Measurements from ENCODE around the gene SYN1.
A peak's percentile ranks its signal among the peaks of the same experiment; 100 is the strongest.

Gene SYN1

GRCh38 chrX:47571215-47571614 is 48.4 kb downstream of the SYN1 start:
- no peak for DNase-seq

- DNase-seq, result no peak
Measured at GRCh38 chrX:47570794-47571193, 48.9 kb downstream of the SYN1 start.

GRCh38 chrX:47568656-47569295 is 50.9 kb downstream of the SYN1 start:
- peak; percentile 41 for DNase-seq

GRCh38 chrX:47566841-47567240 is 52.8 kb downstream of the SYN1 start:
- no peak for DNase-seq

- DNase-seq, result peak; percentile 29
Measured at GRCh38 chrX:47564438-47565085, 55.1 kb downstream of the SYN1 start.

- DNase-seq, result peak; percentile 31
Measured at GRCh38 chrX:47563801-47564315, 55.8 kb downstream of the SYN1 start.

GRCh38 chrX:47562615-47563243 is 56.9 kb downstream of the SYN1 start:
- peak; percentile 43 for DNase-seq

GRCh38 chrX:47561659-47562151 is 58.0 kb downstream of the SYN1 start:
- DNase-seq, result no peak

- DNase-seq, result peak; percentile 98
Measured at GRCh38 chrX:47560934-47561658, 58.6 kb downstream of the SYN1 start, which contains the start of gene ARAF. ARAF (plus strand) TSS chrX:47561205; CDS start chrX:47562968, 1,763 bp downstream.

GRCh38 chrX:47560179-47560933 is 59.3 kb downstream of the SYN1 start:
- no peak for DNase-seq

GRCh38 chrX:47558436-47558835 is 61.2 kb downstream of the SYN1 start:
- DNase-seq, result no peak

- peak; percentile 89 for DNase-seq
Measured at GRCh38 chrX:47556045-47556623, 63.5 kb downstream of the SYN1 start.

- DNase-seq, result no peak
Measured at GRCh38 chrX:47543496-47543895, 76.2 kb downstream of the SYN1 start.

GRCh38 chrX:47540754-47541538 is 78.7 kb downstream of the SYN1 start:
- no peak for DNase-seq

- DNase-seq, result no peak
Measured at GRCh38 chrX:47539860-47540259, 79.8 kb downstream of the SYN1 start.

GRCh38 chrX:47530049-47530448 is 89.6 kb downstream of the SYN1 start:
- DNase-seq, result no peak

- no peak for DNase-seq
Measured at GRCh38 chrX:47529548-47529947, 90.1 kb downstream of the SYN1 start.

- DNase-seq, result no peak
Measured at GRCh38 chrX:47523713-47524166, 95.9 kb downstream of the SYN1 start.

GRCh38 chrX:47523297-47523696 is 96.4 kb downstream of the SYN1 start:
- peak; percentile 86 for DNase-seq
